ENCODE results near the gene MPP3. TPM values are rescaled to one million over a fixed set of nuclear protein-coding genes. Genes with fewer than 3 reads are reported as not detected.

Gene MPP3
- polyA plus RNA-seq, 3 donors: 1.5 TPM; not detected in 2

- Histone ChIP-seq H3K4me3 (replicated peaks in 1 of 3; ENCODE audit: low read depth in 2 of 3, low read length in 3 of 3) (no peak overlapping the region), H3K36me3 (replicated peaks in 1 of 2; ENCODE audit: control insufficient read depth in 1 of 2, insufficient read depth in 2 of 2, low read length in 2 of 2) (no peaks in the 10 kb centered on the region), H3K9me3 (replicated peaks in 1 of 2; ENCODE audit: control insufficient read depth in 1 of 2, insufficient read depth in 1 of 2, low read length in 2 of 2) (no peaks in the 10 kb centered on the region), H3K79me2 (ENCODE audit: insufficient read depth, low read length) (no peaks in the 10 kb centered on the region), H4K20me1 (ENCODE audit: insufficient read depth, low read length) (peaks cover 2% of the 10 kb centered on the region), H3K27ac (ENCODE audit: low read depth in 1 of 2, low read length in 2 of 2) (no peak overlapping the region), H3K4me1 (ENCODE audit: control insufficient read depth in 1 of 2, insufficient read depth in 2 of 2, low read length in 2 of 2) (peaks cover 9 to 18% of the 10 kb centered on the region in 2 donors), H2AFZ (ENCODE audit: insufficient read depth, low read depth, low read length, poor library complexity, severe bottlenecking) (no peak overlapping the region), H3K27me3 (ENCODE audit: control insufficient read depth in 2 of 2, insufficient read depth in 2 of 2, low read length in 2 of 2) (peaks cover 11 to 30% of the 10 kb centered on the region in 2 donors), H3K9ac (ENCODE audit: insufficient read depth, low read length, poor library complexity, severe bottlenecking) (no peak overlapping the region), H3K4me2 (replicated peaks; ENCODE audit: extremely low read depth, low read length, poor library complexity, severe bottlenecking) (no peak overlapping the region)
- H3K4me3 Mint-ChIP-seq: no peak overlapping the region
- peaks cover 25 to 47% (median 31%) of the 10 kb centered on the region in 3 donors for H3K27me3 Mint-ChIP-seq (ENCODE audit: low read depth in 3 of 3)
- no peak for DNase-seq
- H3K9me3 Mint-ChIP-seq: peaks cover 0 to 5% (median 0%) of the 10 kb centered on the region in 7 donors
- peaks cover 16% of the 10 kb centered on the region for H3K4me1 Mint-ChIP-seq
- H3K27ac Mint-ChIP-seq: peak overlapping the region in 1 of 7 donors; percentile 45
- TF ChIP-seq CTCF (IDR thresholded peaks at IDR 0.05): no peak
- peaks cover 0 to 5% of the 10 kb centered on the region in 2 donors for H3K36me3 Mint-ChIP-seq
- intact Hi-C loops (cut with micrococcal nuclease): loop anchor here (1.0 to 5.0 kb wide), 3 partner anchors 65 to 183 kb away; no protein-coding TSS in a partner anchor
- 94% methylated on average over 7 of the region's 7 CpGs for WGBS (ENCODE audit: insufficient coverage)
Observed at GRCh38 chr17:43759836-43760235, 73.1 kb downstream of the MPP3 start.

- H3K4me2 ChIP-seq (replicated peaks; ENCODE audit: extremely low read depth, low read length, poor library complexity, severe bottlenecking): no peak within 1 kb of the TSS
Observed at GRCh38 chr17:43758497-43759174, 74.3 kb downstream of the MPP3 start, which contains the start of gene SOST. SOST (minus strand) TSS chr17:43758791; CDS start chr17:43758741, 50 bp downstream.

More at GRCh38 chr17:43758497-43759174, 74.3 kb downstream of the MPP3 start, which contains the start of gene SOST:
- 94% methylated on average over 17 of the region's 24 CpGs for WGBS (ENCODE audit: insufficient coverage)
- DNase-seq: no peak
- no peaks in the 10 kb centered on the region for H3K36me3 ChIP-seq (replicated peaks in 1 of 2; ENCODE audit: control insufficient read depth in 1 of 2, insufficient read depth in 2 of 2, low read length in 2 of 2)
- H3K27me3 Mint-ChIP-seq (ENCODE audit: low read depth in 3 of 3): peaks cover 31 to 57% (median 41%) of the 10 kb centered on the region in 3 donors
- no peak within 1 kb of the TSS for H3K9ac ChIP-seq (ENCODE audit: insufficient read depth, low read length, poor library complexity, severe bottlenecking)
- H3K9me3 ChIP-seq (replicated peaks in 1 of 2; ENCODE audit: control insufficient read depth in 1 of 2, insufficient read depth in 1 of 2, low read length in 2 of 2): no peaks in the 10 kb centered on the region
- peaks cover 10% of the 10 kb centered on the region for H3K4me1 Mint-ChIP-seq
- H3K4me3 ChIP-seq (replicated peaks in 1 of 3; ENCODE audit: low read depth in 2 of 3, low read length in 3 of 3): no peak within 1 kb of the TSS
- H3K36me3 Mint-ChIP-seq: peaks cover 0 to 5% of the 10 kb centered on the region in 2 donors
- TF ChIP-seq CTCF (IDR thresholded peaks at IDR 0.05): no peak
- H3K4me3 Mint-ChIP-seq: no peak within 1 kb of the TSS
- peaks cover 0 to 5% (median 0%) of the 10 kb centered on the region in 7 donors for H3K9me3 Mint-ChIP-seq
- H3K27me3 ChIP-seq (ENCODE audit: control insufficient read depth in 2 of 2, insufficient read depth in 2 of 2, low read length in 2 of 2): peaks cover 18 to 39% of the 10 kb centered on the region in 2 donors
- no peaks in the 10 kb centered on the region for H3K79me2 ChIP-seq (ENCODE audit: insufficient read depth, low read length)
- no peak within 1 kb of the TSS for H3K27ac ChIP-seq (ENCODE audit: low read depth in 1 of 2, low read length in 2 of 2)
- H3K27ac Mint-ChIP-seq: peak within 1 kb of the TSS in 1 of 7 donors; percentile 84
- intact Hi-C loops (cut with micrococcal nuclease): loop anchor here in 1 of 2 donors (2.0 kb wide), 1 partner anchor 64 kb away; no protein-coding TSS in a partner anchor
- no peaks in the 10 kb centered on the region for H4K20me1 ChIP-seq (ENCODE audit: insufficient read depth, low read length)
- H3K4me1 ChIP-seq (ENCODE audit: control insufficient read depth in 1 of 2, insufficient read depth in 2 of 2, low read length in 2 of 2): peaks cover 0 to 9% of the 10 kb centered on the region in 2 donors
- H2AFZ ChIP-seq (ENCODE audit: insufficient read depth, low read depth, low read length, poor library complexity, severe bottlenecking): no peak within 1 kb of the TSS

Data from CD14-positive monocyte (primary cell).